Common myeloid progenitor, CD34-positive (primary cell): ENCODE data around the gene ARHGEF16.
A peak's percentile ranks its signal among the peaks of the same experiment; 100 is the strongest.

Experiments used
- CTCF ChIA-PET: fragments of 350-600 bp; sonication (Branson Sonifier 250); formaldehyde crosslinking; loops from one replicate; lab custom pipeline; 2021; ENCODE audit warnings: antibody characterized with exemption; lab: Charles Lee
- POLR2A ChIA-PET: fragments of 350-600 bp; sonication (Branson Sonifier 250); formaldehyde crosslinking; loops from one replicate; lab custom pipeline; 2021; ENCODE audit warnings: antibody characterized with exemption; lab: Charles Lee
- DNase-seq, 3 donors: peaks; one replicate each; pipeline versions ENCODE4 v3.0.0 to v3.0.0-alpha.2; 2013
- H3K27ac ChIP-seq, 2 experiments: 1 replicate in 1 of 2; 2 replicates in 1 of 2; pipeline ENCODE4 v1.7.0; 2013; ENCODE audit warnings: inconsistent platforms in 2 of 2, low read length in 2 of 2, mild to moderate bottlenecking in 2 of 2, low read depth in 1 of 2, moderate library complexity in 1 of 2; ENCODE audit not compliant: severe bottlenecking in 2 of 2, insufficient read depth in 1 of 2, poor library complexity in 1 of 2
- H3K27me3 ChIP-seq, 5 experiments: replicated peaks in 2 of 5; 1 replicate in 3 of 5; 2 replicates in 2 of 5; pipeline versions ENCODE4 v1.6.1 to v1.7.0; 2013; ENCODE audit warnings: low read length in 4 of 5, mild to moderate bottlenecking in 2 of 5, moderate library complexity in 2 of 5, inconsistent platforms in 1 of 5; ENCODE audit not compliant: insufficient read depth in 5 of 5, control insufficient read depth in 4 of 5
- H3K36me3 ChIP-seq, 4 experiments: 1 replicate in 2 of 4; 2 replicates in 2 of 4; pipeline versions ENCODE4 v1.6.1 to v1.7.0; 2013; ENCODE audit warnings: low read length in 3 of 4, control low read depth in 1 of 4, mild to moderate bottlenecking in 1 of 4; ENCODE audit not compliant: control insufficient read depth in 4 of 4, insufficient read depth in 4 of 4
- H3K4me1 ChIP-seq, 4 experiments: 1 replicate in 3 of 4; 2 replicates in 1 of 4; pipeline versions ENCODE4 v1.6.1 to v1.7.1; 2013; ENCODE audit warnings: low read length in 3 of 4, mild to moderate bottlenecking in 3 of 4, control low read depth in 1 of 4, inconsistent platforms in 1 of 4, moderate library complexity in 1 of 4; ENCODE audit not compliant: control insufficient read depth in 4 of 4, insufficient read depth in 4 of 4; ENCODE audit errors: control extremely low read depth in 1 of 4
- H3K4me3 ChIP-seq, 7 experiments: 1 replicate in 4 of 7; 2 replicates in 3 of 7; pipeline versions ENCODE4 v1.5.1 to v1.7.0; 2013; ENCODE audit warnings: mild to moderate bottlenecking in 7 of 7, low read length in 6 of 7, moderate library complexity in 6 of 7, inconsistent platforms in 2 of 7, low read depth in 2 of 7, control low read depth in 1 of 7; ENCODE audit not compliant: insufficient read depth in 4 of 7, control insufficient read depth in 1 of 7; ENCODE audit errors: extremely low read depth in 1 of 7
- H3K9me3 ChIP-seq, 5 experiments: 1 replicate in 4 of 5; 2 replicates in 1 of 5; pipeline versions ENCODE4 v1.6.1 to v1.7.1; 2013; ENCODE audit warnings: low read length in 4 of 5, mild to moderate bottlenecking in 2 of 5, inconsistent platforms in 1 of 5, low read depth in 1 of 5, moderate library complexity in 1 of 5; ENCODE audit not compliant: control insufficient read depth in 4 of 5, insufficient read depth in 2 of 5; ENCODE audit errors: control extremely low read depth in 1 of 5
- WGBS: methylation state at CpG from one replicate; pipeline ENCODE4 v1.1.5; 2013; ENCODE audit not compliant: insufficient coverage; 5-methylcytosine and 5-hydroxymethylcytosine counted together

ARHGEF16 gene

GRCh38 chr1:3501856-3502640 is 47.6 kb downstream of the ARHGEF16 start:
- peak; percentile 51 to 62 (median 53) for DNase-seq

GRCh38 chr1:3502641-3503524 is 48.4 kb downstream of the ARHGEF16 start:
- POLR2A ChIA-PET, result no interaction called here
- no peaks in the 10 kb centered on the region for H3K9me3 ChIP-seq
- CTCF ChIA-PET, result interaction anchor here (1.4 to 1.8 kb wide), 2 partner anchors 12 to 62 kb away, joined by 4 to 5 read pairs; no protein-coding TSS in a partner anchor
- no peaks in the 10 kb centered on the region for H3K27me3 ChIP-seq
- no peaks in the 10 kb centered on the region for H3K4me1 ChIP-seq
- H3K36me3 ChIP-seq, result peaks cover 0 to 81% (median 22%) of the 10 kb centered on the region in 4 experiments
- 98% methylated on average over 19 of the region's 22 CpGs for WGBS
- H3K27ac ChIP-seq, result no peak overlapping the region
- no peak overlapping the region for H3K4me3 ChIP-seq
- no peak for DNase-seq

More at GRCh38 chr1:3501856-3502640, 47.6 kb downstream of the ARHGEF16 start:
- peaks cover 0 to 78% (median 18%) of the 10 kb centered on the region in 4 experiments for H3K36me3 ChIP-seq
- no peak overlapping the region for H3K4me3 ChIP-seq
- H3K27me3 ChIP-seq, result no peaks in the 10 kb centered on the region
- no peaks in the 10 kb centered on the region for H3K4me1 ChIP-seq
- WGBS, result 93% methylated on average over 21 of the region's 26 CpGs
- H3K27ac ChIP-seq, result no peak overlapping the region
- H3K9me3 ChIP-seq, result no peaks in the 10 kb centered on the region
- POLR2A ChIA-PET, result no interaction called here
- CTCF ChIA-PET, result interaction anchor here (1.1 to 1.8 kb wide), 3 partner anchors 11 to 62 kb away, joined by 3 to 5 read pairs (median 4); no protein-coding TSS in a partner anchor

GRCh38 chr1:3503525-3503886 is 49.0 kb downstream of the ARHGEF16 start:
- Histone ChIP-seq H3K4me1 (no peaks in the 10 kb centered on the region), H3K36me3 (peaks cover 0 to 83% (median 22%) of the 10 kb centered on the region in 4 experiments), H3K27me3 (no peaks in the 10 kb centered on the region), H3K27ac (no peak overlapping the region), H3K4me3 (no peak overlapping the region), H3K9me3 (no peaks in the 10 kb centered on the region)
- no peak for DNase-seq
- 98% methylated on average over 8 of the region's 8 CpGs for WGBS
- ChIA-PET CTCF (interaction anchor here (0.8 to 1.9 kb wide), 2 partner anchors 11 to 17 kb away, joined by 3 to 4 read pairs; no protein-coding TSS in a partner anchor), POLR2A (no interaction called here)

GRCh38 chr1:3504151-3504821 is 49.8 kb downstream of the ARHGEF16 start:
- no peaks in the 10 kb centered on the region for H3K27me3 ChIP-seq
- no peak for DNase-seq
- CTCF ChIA-PET, result interaction anchor here (0.8 to 1.9 kb wide), 2 partner anchors 12 to 18 kb away, joined by 3 to 4 read pairs; no protein-coding TSS in a partner anchor

GRCh38 chr1:3504822-3505153 is 50.3 kb downstream of the ARHGEF16 start:
- ChIA-PET POLR2A (no interaction called here), CTCF (interaction anchor here (1.9 kb wide), 1 partner anchor 12 kb away, joined by 4 read pairs; no protein-coding TSS in a partner anchor)
- H3K4me3 ChIP-seq, result no peak overlapping the region
- DNase-seq, result no peak
- H3K27ac ChIP-seq, result no peak overlapping the region
- no peaks in the 10 kb centered on the region for H3K27me3 ChIP-seq
- peaks cover 0 to 76% (median 16%) of the 10 kb centered on the region in 4 experiments for H3K36me3 ChIP-seq
- no peaks in the 10 kb centered on the region for H3K4me1 ChIP-seq
- no peaks in the 10 kb centered on the region for H3K9me3 ChIP-seq
- 97% methylated on average over 7 of the region's 7 CpGs for WGBS

More at GRCh38 chr1:3504151-3504821, 49.8 kb downstream of the ARHGEF16 start:
- H3K27ac ChIP-seq, result no peak overlapping the region
- WGBS, result 93% methylated on average over 26 of the region's 31 CpGs
- POLR2A ChIA-PET, result no interaction called here
- H3K4me1 ChIP-seq, result no peaks in the 10 kb centered on the region
- no peaks in the 10 kb centered on the region for H3K9me3 ChIP-seq
- peaks cover 0 to 81% (median 19%) of the 10 kb centered on the region in 4 experiments for H3K36me3 ChIP-seq
- no peak overlapping the region for H3K4me3 ChIP-seq

GRCh38 chr1:3505161-3505560 is 50.7 kb downstream of the ARHGEF16 start:
- peaks cover 0 to 72% (median 15%) of the 10 kb centered on the region in 4 experiments for H3K36me3 ChIP-seq
- CTCF ChIA-PET, result interaction anchor here (1.9 kb wide), 1 partner anchor 13 kb away, joined by 4 read pairs; no protein-coding TSS in a partner anchor

More at GRCh38 chr1:3505161-3505560, 50.7 kb downstream of the ARHGEF16 start:
- WGBS, result 97% methylated on average over 14 of the region's 20 CpGs
- H3K9me3 ChIP-seq, result no peaks in the 10 kb centered on the region
- H3K4me1 ChIP-seq, result no peaks in the 10 kb centered on the region
- H3K4me3 ChIP-seq, result no peak overlapping the region
- POLR2A ChIA-PET, result no interaction called here
- DNase-seq, result no peak
- H3K27me3 ChIP-seq, result no peaks in the 10 kb centered on the region
- H3K27ac ChIP-seq, result no peak overlapping the region
